ENCODE results near the gene NME4. TPM values are rescaled to one million over a fixed set of nuclear protein-coding genes. Genes with fewer than 3 reads are reported as not detected.
"Not testable (repeated sequence)": the region's sequence is repeated elsewhere in the genome, so short reads cannot be mapped to it uniquely, and the experiment has no call there.

The NME4 gene
- polyA plus RNA-seq (2011; rRNA removed) (229 and 239 TPM in 2 replicates), polyA plus RNA-seq (2017; fragmentation: RNase III; extraction: RNeasy Plus Mini Kit Qiagen cat#74134 plus additional on column Dnase treatment) (301 to 349 TPM (median 339 TPM) in 3 replicates), polyA minus RNA-seq (2011; rRNA and poly(A)+ RNA removed) (134 and 168 TPM in 2 replicates)
- 926 and 1,068 TPM in 2 replicates for polyA plus RNA-seq (2012; cell fraction: cytosol; rRNA removed)
- polyA plus RNA-seq (2012; cell fraction: nucleus; rRNA removed) = 529 and 596 TPM in 2 replicates

DNA sequence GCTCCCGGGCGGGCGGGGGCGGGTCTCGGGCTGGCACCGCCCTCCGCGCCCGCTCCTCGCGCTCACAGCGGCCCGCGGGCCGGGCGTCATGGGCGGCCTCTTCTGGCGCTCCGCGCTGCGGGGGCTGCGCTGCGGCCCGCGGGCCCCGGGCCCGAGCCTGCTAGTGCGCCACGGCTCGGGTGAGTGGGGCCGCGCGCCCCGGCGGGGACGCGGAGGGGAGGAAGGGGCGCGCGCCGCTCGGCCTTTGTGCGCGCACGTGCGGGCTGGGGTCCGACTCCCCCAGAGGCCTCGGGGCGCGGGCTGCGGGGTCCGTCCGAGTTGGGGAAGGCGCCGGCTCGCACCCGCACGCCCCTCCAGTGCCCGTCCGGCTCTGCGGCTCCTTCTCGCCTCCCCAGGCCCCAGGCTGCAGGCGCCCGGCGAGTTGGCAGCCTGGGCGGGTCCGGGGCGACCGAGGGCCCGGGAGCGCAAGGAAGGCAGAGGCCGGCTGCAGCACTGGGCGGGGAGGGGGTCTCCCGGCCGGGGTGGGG is at the start of gene NME4:
TSS of gene NME4 (plus strand) at position 65 of the 527 bp plus-strand sequence. CDS start at position 89, 24 bp downstream.
- H3K27ac ChIP-seq = peak within 1 kb of the TSS; percentile 94 to 99
- 0% methylated on average over 2 of the region's 75 CpGs for WGBS (ENCODE audit: missing lambda C conversion rate)
- H3K9me3 ChIP-seq = 0 out of 3 replicates have a peak, but pooled peaks cover under 1% of the 10 kb centered on the region
- FAIRE-seq = no peak
- peak within 1 kb of the TSS; percentile 80 for H3K4me3 ChIP-seq
- peak within 1 kb of the TSS; percentile 86 for H3K4me2 ChIP-seq
- peaks cover 39% of the 10 kb centered on the region for H3K4me1 ChIP-seq
- ChIA-PET CTCF (interaction anchor here (1.1 to 1.6 kb wide), 3 partner anchors 22 to 181 kb away, joined by 3 to 4 read pairs (median 3); no protein-coding TSS in a partner anchor), POLR2A (no interaction called here)
- peak in 1 of 2 experiments; percentile 9; a peak in 1 of 6 replicates for ATAC-seq
- TF ChIP-seq PHF8 (IDR thresholded peaks at IDR 0.05; ENCODE audit: borderline replicate concordance, low read depth) (peak; percentile 51; the same call in 1 of the 2 replicates), POLR2A (IDR thresholded peaks at IDR 0.05; ENCODE audit: low read length) (peak; percentile 48; the same call in 1 of the 2 replicates), JUN (IDR thresholded peaks at IDR 0.05) (peak; percentile 34 to 59; a peak in 3 of 5 replicates), JUNB (IDR thresholded peaks at IDR 0.05) (no peak)
- TF ChIP-seq, protein P1, sequence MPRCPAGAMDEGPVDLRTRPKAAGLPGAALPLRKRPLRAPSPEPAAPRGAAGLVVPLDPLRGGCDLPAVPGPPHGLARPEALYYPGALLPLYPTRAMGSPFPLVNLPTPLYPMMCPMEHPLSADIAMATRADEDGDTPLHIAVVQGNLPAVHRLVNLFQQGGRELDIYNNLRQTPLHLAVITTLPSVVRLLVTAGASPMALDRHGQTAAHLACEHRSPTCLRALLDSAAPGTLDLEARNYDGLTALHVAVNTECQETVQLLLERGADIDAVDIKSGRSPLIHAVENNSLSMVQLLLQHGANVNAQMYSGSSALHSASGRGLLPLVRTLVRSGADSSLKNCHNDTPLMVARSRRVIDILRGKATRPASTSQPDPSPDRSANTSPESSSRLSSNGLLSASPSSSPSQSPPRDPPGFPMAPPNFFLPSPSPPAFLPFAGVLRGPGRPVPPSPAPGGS (IDR thresholded peaks at IDR 0.05) = peak; percentile 60; the same call in 1 of the 3 replicates
- DNase-seq (ENCODE audit: low read depth in 1 of 2, low spot score in 1 of 2) = peak in 1 of 2 experiments; percentile 37

DNA sequence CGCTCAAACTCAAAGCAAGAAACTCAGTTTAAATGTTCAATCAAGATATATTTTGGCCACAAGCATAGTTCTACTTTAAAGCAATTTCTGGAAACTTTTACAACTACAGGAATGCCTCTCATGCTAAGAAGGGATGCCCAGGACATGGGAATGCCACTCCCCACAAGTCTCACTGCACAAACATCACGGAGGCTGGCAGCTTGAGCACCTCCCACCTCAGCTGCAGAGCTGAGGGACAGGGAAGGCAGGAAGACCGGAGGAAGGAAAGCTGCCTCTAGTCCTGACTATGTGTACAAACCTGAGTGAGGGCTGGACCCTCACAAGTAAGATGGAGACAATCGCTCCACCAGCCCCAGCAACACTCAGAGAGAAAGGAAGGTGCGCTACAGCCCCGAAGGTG is 49.8 kb upstream of the NME4 start:
- no peak for FAIRE-seq
- H3K4me1 ChIP-seq = peaks cover 13% of the 10 kb centered on the region; the same call in 2 of the 3 replicates
- H3K9me3 ChIP-seq = no peaks in the 10 kb centered on the region
- ATAC-seq = no peak
- H3K4me3 ChIP-seq = no peak overlapping the region
- DNase-seq (ENCODE audit: low read depth in 1 of 2, low spot score in 1 of 2) = no peak
- ChIA-PET CTCF (interaction anchor here (0.7 to 12.6 kb wide), 4 partner anchors 17 to 240 kb away, joined by 3 to 76 read pairs (median 4); no protein-coding TSS in a partner anchor), POLR2A (no interaction called here)
- 88% methylated on average over 6 of the region's 6 CpGs for WGBS (ENCODE audit: missing lambda C conversion rate)
- TF ChIP-seq, protein P2, sequence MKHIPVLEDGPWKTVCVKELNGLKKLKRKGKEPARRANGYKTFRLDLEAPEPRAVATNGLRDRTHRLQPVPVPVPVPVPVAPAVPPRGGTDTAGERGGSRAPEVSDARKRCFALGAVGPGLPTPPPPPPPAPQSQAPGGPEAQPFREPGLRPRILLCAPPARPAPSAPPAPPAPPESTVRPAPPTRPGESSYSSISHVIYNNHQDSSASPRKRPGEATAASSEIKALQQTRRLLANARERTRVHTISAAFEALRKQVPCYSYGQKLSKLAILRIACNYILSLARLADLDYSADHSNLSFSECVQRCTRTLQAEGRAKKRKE (CRISPR knock-in tag; IDR thresholded peaks at IDR 0.05; ENCODE audit: low read depth) = no peak
- TF ChIP-seq FOSL2 (IDR thresholded peaks at IDR 0.05) (no peak), FOSL2 (CRISPR knock-in tag; IDR thresholded peaks at IDR 0.05) (no peak), HDAC2 (IDR thresholded peaks at IDR 0.05) (no peak), RCOR1 (IDR thresholded peaks at IDR 0.05; ENCODE audit: low read depth, low read length) (no peak), CBX8 (IDR thresholded peaks at IDR 0.05) (no peak), PHF8 (IDR thresholded peaks at IDR 0.05; ENCODE audit: borderline replicate concordance, low read depth) (no peak), ESRRA (IDR thresholded peaks at IDR 0.05; ENCODE audit: borderline replicate concordance, low read length) (no peak)
- no peak overlapping the region for H3K27ac ChIP-seq
- no peak overlapping the region for H3K4me2 ChIP-seq

DNA sequence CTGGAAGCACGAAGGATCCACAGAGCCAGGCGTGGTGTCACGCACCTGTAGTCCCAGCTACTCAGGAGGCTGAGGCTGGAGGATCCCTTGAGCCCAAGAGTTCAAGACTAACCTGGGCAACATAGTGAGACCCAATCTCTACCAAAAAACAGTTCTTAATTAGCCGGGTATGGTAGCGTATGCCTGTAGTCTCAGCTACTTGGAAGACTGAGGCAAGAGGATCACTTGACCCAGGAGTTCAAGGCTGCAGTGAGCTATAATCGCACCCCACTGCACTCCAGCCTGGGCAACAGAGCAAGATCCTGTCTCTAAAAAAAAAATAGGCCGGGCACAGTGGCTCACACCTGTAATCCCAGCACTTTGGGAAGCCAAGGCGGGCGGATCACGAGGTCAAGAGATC is 48.5 kb upstream of the NME4 start:
- H3K9me3 ChIP-seq; H3K4me2 ChIP-seq; DNase-seq (ENCODE audit: low read depth in 1 of 2, low spot score in 1 of 2); H3K27ac ChIP-seq; ATAC-seq; FAIRE-seq; H3K4me3 ChIP-seq: not testable (repeated sequence)
- WGBS (ENCODE audit: missing lambda C conversion rate) = 94% methylated on average over 10 of the region's 10 CpGs
- ChIA-PET POLR2A (interaction anchor here (0.5 to 1.3 kb wide), 2 partner anchors 11 to 113 kb away, joined by 3 read pairs; no protein-coding TSS in a partner anchor), CTCF (interaction anchor here (1.0 to 12.6 kb wide), 3 partner anchors 16 to 283 kb away, joined by 5 to 76 read pairs (median 6); no protein-coding TSS in a partner anchor)
- H3K4me1 ChIP-seq = peaks cover 15% of the 10 kb centered on the region; the same call in 2 of the 3 replicates

DNA sequence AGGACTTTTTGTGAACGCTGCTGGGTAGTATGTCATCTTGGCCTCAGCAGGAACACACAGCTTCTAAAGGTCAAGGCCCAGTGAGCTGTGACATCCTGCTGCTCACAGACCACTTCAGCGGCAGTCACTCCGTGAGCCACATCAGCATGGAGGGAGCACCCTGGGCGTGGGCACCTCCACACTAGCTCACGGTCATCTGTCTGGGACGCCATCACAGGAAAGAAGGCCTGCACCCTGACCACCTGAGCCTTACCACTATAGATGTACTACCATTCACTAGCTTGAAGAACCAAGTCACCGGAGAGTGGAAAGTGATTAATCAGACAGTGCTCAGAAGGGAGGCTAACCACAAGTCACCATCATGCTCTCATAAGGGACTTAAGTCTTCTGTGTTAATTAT is 47.8 kb upstream of the NME4 start:
- FAIRE-seq = no peak
- no peak for ATAC-seq
- ChIA-PET POLR2A (interaction anchor here (1.3 kb wide), 1 partner anchor 114 kb away, joined by 3 read pairs; no protein-coding TSS in a partner anchor), CTCF (interaction anchor here (0.7 to 12.6 kb wide), 4 partner anchors 15 to 284 kb away, joined by 3 to 76 read pairs (median 6); no protein-coding TSS in a partner anchor)
- no peak for DNase-seq (ENCODE audit: low read depth in 1 of 2, low spot score in 1 of 2)
- WGBS (ENCODE audit: missing lambda C conversion rate) = 92% methylated on average over 7 of the region's 7 CpGs
- Histone ChIP-seq H3K9me3 (no peaks in the 10 kb centered on the region), H3K4me2 (no peak overlapping the region), H3K4me3 (no peak overlapping the region), H3K27ac (no peak overlapping the region), H3K4me1 (peaks cover 16% of the 10 kb centered on the region; the same call in 2 of the 3 replicates)
- TF ChIP-seq RNF2 (IDR thresholded peaks at IDR 0.05; ENCODE audit: borderline replicate concordance, low read depth) (no peak), HDAC2 (IDR thresholded peaks at IDR 0.05) (no peak), NR3C1 (IDR thresholded peaks at IDR 0.05) (no peak)
- TF ChIP-seq, protein P3, sequence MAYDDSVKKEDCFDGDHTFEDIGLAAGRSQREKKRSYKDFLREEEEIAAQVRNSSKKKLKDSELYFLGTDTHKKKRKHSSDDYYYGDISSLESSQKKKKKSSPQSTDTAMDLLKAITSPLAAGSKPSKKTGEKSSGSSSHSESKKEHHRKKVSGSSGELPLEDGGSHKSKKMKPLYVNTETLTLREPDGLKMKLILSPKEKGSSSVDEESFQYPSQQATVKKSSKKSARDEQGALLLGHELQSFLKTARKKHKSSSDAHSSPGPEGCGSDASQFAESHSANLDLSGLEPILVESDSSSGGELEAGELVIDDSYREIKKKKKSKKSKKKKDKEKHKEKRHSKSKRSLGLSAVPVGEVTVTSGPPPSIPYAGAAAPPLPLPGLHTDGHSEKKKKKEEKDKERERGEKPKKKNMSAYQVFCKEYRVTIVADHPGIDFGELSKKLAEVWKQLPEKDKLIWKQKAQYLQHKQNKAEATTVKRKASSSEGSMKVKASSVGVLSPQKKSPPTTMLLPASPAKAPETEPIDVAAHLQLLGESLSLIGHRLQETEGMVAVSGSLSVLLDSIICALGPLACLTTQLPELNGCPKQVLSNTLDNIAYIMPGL (CRISPR knock-in tag; IDR thresholded peaks at IDR 0.05; ENCODE audit: borderline replicate concordance) = no peak
